GM21360 (cell line): Measurements from ENCODE around the gene DBN1.

Experiments used
- ATAC-seq: cut with Tn5 transposase; IDR thresholded peaks from one replicate; pipeline ENCODE4 v1.9.1; 2021; ENCODE audit warnings: mild to moderate bottlenecking, moderate library complexity; ENCODE audit not compliant: unreplicated experiment

Gene DBN1

DNA sequence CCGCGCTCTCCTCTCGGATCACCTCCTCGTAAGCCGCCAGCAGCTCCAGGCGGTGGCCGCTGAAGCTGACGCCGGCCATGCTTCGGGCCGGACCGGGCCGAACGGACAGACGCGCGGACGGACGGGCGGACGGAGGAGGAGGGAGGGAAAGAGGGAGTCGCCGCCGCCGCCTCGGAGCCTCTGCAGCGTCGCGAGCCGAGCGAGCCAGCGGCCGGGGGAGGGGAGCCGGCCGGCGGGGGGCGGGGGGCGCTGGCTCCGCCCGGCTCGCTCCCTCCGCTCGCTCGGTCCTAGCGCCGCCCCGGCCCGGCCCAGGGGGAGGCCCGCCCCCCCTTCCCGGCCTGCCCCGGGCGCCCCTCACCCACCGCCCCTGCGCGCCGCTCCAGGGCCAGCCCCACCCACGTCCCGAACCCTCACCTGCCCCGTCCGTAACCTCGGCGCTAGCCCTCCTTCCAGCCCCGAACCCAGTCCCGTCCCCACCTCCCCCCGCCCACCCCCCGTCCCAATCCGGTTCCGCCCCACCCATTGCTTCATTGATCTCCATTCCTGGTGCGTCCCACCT, at the start of gene DBN1:
Gene DBN1 (minus strand): TSS at position 192 of the 559 bp plus-strand sequence. CDS start 113 bp downstream, at position 79.
- no peak for ATAC-seq

DNA sequence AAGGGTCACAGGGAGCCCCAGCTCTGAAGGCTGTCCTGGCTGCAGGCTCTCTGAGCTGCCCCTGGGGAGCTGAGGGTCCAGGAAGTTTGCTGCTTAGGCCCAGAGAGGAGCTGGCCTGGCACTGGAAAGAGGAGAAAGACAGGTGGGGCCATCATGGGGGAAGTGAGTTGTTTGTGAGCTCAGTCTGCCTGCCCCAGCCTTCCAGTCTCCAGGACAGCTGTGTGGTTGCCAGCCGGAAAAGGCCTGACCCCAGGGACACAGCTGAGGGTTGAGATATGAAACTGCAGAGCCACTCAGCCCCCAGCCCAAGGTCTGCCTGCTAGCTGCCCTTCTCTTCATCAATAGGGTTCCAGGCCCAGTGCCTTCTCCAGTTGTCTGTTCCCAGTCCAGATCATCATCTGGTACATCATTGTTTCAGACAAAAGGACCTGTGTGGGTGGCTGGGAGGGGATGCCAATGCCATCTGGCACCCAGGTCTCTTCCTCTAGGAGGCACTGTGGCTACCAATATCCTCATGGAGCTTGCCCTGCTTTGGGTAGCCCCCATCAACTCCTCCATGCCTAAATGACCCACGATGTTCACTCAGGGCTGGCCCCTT, 47.6 kb upstream of the DBN1 start:
- no peak for ATAC-seq

DNA sequence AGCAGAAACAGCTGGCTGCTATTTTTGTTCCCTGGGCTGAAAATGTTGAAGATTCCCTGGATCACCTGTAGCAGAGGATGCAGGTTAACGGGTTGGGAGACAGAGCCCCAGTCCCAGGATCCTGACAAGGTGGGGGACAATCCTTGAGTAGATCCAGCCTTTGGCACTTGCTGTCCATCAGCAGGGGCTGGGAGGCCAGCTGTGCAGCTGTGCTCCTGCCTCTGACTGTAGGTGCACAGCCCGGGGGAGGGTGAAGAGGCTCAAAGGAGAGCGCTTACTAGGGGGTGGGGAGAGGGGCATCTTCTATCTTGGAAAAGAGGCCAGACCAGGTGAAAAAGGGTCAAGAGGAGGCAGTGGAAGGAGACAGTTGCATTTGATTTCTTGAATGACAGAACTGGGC, 46.8 kb upstream of the DBN1 start:
- ATAC-seq: no peak

DNA sequence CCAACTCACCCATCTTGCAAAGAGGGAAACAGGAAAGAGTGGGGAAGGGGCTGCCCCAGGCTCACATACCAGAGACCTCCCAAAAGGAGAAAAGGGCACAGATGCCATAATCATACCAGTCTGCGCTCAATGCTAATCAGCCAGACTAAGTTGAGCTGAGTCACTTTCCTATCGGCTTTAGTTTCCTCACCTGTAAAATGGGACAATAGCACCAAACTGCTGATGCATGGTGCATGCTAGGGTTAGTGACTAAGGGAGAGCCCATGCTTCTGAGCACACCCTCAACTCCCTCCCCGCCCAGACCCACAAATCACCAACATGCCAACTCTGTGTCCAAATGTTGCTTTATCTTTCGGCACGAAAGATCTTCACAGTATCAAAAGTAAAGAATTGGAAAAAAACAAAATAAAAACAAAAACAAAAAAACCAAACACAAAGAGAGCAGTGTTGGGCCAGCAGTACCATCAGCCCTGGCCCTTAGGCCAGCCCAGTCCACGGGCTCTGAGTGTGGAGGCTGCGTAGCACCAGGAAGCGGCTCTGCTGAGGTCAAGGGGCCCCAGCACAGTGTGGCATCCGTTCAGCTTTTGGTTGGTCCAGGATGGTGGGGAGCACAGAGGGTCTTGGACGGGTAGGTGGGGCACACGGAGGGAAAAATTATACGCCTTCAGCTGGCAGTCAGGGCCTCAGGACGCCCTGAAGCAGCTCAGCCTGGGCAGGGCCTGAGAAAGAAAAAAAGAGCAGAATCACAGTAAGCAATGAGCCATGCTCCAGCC, 46.2 kb upstream of the DBN1 start:
- no peak for ATAC-seq

DNA sequence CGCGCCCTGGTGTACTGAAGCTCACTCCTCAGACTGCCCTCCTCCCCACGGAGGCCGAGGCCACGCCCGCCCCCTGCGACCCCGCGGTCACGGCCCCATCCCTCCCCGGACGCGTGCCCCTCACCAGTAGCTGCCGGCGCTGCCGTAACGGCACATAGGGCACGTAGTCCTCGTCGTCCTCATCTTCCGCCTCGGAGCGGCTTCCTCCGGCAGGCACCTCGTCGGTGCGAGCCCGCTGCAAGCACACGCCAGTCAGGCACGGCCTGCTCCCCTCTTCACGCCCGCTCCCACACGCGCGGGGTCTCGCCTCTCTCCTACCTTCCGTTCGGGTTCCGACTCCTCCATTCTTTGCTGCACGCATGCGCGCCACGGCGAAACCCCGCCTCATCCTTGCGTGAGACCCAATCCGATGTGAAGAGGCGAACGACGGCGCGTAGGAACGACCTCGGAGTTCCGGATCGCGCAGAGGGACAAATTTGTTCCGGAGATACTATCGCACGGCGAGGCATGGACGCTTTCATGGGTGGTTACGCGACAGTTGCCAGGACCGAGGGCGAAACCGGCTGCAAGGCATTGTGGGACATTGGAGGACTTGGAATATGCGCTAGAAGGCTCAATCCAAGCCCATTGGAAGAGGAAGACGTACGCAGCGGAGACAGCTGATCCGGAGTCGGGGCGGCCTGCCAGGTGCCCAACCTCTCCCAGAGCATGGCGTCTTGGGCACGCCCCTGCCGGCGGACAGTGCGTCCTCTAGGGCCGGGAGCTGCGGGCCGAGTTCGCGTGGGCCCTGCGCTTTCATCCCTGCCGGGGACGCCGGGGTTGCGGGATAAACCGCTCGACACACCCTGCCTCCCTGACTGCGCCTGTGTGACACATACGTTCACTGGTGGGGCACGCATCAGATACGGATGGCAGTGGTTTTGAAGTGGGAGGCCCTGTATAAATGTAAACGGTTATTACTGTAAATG, 43.5 kb upstream of the DBN1 start, which contains the start of gene DDX41:
Gene DDX41 (minus strand): TSS at position 361 of the 968 bp plus-strand sequence. CDS start 16 bp downstream, at position 345.
- ATAC-seq: peak; percentile 69

DNA sequence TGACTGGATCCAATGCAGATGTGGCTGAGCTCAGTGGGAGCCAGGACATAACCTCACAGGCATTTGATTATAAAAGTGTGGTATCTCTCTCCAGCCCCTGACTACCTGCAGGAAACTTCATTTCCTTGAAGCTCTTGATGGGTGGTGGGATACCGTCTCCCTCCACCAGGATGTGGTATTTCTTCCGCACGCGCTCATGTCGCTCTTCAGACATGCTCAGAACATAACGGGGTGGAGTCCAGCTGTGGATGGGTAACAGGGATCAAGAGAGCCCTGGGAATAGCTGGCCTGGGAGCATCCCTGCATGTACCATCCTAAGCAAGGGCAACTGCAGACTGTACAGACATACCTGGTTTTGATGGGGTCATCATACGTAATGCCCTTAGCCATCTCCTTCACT, 42.1 kb upstream of the DBN1 start:
- no peak for ATAC-seq

DNA sequence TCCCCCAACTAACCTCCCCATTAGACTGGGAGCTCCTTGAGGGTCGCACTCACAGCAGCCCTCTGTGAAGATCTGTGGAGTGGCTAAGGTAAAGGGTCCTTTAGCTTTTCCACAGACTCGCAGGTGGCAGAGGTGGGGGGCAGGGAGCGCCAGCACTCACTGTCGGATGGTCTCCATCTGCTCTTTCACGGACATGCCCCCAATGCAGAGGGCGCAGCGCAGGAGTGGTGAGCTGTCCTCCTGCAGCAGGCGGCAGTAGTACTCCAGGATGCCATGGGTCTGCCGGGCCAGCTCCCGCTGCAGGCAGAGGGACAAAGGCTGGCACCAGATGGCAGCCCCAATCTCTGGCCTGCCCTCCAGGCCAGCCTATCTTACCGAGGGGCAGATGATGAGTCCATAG, 41.1 kb upstream of the DBN1 start:
- ATAC-seq: no peak

DNA sequence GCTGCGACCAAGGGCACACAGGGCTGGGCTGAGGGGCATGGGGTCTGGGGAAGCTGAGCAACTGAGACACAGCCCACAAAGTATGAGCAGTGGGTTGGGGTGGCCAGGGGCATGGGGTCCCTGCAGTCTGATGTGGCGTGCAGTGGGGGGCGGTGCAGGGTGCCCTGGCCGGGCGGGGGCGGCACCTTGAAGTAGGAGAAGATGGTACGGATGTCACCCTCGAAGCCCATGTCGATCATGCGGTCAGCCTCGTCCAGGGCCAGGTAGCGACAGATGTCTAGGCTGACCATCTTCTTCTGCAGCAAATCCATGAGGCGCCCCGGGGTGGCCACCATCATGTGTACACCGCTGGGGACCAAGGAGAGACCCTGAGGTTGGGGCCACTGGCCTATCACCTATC, 40.1 kb upstream of the DBN1 start:
- ATAC-seq: no peak

DNA sequence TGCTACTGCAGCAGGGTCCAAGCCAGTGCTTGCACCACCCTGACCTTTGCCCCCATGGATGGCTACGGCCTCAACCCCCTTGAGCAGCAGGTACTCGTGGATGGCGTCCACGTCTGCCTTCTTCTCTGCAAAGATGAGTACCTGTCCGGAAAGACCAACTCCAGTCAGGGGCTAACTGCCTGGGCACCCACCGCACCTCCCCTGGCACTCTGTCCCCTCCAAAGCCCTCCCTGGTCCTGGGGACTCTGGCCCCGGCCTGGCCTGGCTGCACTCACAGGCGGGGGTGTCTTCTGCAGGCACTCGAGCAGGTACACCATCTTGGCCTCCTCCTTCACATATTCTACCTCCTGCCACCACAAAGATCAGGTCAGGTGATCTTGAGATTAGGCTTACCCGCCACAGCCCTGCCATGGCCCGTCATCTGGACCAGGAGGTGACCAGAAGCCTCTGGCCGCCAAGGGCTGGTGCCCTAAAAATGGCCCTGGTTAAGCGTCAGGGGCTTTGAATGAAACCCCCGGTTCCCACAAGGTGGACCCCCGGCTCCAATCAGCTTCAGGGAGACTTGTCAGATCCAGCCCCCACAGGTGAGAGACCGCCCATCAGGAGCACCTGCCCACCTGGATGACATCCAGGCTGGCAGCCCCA, 39.4 kb upstream of the DBN1 start:
- no peak for ATAC-seq

DNA sequence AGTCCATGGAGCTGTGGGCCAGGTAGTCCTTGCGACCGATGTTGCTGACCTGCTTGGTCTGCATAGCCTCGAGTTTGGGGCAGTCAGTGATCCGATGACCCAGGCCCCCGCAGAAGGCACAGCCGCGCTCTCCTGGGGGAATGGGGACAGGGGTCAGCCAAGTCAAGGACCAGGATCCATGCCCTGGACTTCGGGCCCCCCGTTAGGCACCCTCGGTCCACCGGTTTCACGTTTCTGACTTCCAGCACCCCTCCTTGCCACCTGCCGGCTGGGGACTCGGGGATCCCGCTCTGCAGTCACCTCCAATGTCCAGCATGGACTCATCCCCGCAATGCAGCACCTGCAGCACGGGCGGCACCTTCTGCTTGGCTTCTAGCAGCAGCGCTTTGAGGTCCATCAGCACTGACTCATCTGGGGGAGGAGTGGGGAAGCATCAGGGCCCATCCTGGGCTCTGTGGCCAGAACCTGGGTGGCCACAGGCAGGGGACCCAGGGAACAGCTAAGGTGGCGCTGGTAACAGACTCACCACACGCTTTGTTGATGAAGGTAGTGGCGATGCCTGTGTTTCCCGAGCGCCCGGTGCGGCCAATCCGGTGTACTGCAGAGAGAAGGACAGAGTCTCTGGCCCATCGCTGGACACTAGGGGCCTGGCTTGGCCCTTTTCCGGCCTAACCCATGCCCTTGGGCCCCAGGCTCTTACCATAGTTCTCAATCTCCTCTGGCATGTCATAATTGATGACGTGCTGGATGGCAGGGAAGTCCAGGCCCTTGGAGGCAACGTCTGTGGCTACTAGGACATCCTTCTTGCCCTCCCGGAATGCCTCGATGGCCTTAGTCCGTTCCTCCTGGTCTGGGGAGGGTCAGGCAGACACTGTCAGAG, 38.6 kb upstream of the DBN1 start:
- ATAC-seq: no peak

DNA sequence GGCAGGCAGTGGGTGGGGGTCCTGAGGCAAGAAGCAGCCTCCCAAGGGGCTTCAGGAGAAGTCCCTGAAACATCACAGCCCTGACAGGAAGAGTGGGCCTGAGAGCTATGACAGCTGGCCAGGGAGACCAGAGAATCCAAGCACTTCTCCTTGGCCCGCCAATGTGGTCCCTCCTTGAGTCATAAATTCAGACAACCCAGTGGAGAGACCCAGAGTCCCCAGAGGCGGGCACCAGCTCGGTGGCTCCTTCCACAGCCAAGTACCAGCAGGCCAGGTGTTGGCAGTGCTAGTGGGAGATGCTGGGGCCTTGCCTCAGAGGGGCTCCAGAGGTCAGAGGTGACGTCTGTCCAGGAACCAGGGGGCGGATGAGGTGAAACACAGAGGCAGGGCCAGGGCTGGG, 37.7 kb upstream of the DBN1 start:
- no peak for ATAC-seq

DNA sequence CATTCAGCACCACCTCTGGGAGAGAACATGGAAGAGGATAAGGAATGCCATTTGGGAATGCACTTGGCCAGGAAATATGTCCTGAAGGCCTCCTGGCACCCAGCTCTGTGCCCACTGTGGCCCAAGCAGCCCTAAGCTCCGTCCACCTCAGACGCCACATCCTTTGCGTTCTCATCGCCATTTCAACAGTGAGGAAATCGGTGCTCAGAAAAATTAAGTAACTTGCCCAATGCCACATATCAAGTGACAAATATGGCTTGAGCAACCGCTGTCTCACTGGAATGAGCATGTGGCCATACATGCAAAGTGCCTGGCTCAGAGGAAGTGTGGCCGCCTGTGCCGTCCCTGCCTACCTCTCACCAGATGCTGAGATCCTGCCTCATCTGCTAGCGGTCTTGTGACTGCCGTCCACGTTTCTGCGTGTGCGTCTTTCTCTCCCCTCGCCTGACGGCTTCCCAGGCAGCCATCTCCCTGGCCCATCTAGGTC, 37.2 kb upstream of the DBN1 start:
- ATAC-seq: no peak

DNA sequence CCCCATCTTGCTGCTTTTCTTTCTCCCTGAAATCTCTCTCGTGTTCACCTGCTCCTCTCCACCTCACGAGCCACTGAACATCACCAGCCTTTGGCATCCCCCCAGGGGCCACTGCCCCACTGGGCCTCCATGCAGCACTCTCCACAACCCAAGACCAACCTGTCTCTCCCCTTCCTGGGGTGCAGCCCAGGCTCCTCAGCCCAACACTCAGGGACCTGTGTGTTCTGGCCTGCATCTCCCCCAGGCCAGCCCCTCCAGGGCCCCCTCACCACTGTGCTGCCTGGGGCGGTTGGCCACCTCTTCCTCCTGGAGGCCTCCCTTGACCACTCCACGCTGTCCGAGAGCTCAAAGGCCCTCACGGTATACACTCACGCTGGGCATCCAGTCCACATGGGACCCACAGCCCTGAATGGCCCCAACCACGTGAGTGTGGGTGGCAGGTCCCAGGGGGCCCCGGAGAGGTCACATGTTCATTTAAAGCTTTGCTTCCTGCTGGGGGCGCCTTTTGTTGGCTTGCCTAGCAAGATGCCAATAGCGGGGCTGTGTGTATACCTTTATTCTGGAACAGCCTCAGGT, 36.6 kb upstream of the DBN1 start:
- no peak for ATAC-seq

DNA sequence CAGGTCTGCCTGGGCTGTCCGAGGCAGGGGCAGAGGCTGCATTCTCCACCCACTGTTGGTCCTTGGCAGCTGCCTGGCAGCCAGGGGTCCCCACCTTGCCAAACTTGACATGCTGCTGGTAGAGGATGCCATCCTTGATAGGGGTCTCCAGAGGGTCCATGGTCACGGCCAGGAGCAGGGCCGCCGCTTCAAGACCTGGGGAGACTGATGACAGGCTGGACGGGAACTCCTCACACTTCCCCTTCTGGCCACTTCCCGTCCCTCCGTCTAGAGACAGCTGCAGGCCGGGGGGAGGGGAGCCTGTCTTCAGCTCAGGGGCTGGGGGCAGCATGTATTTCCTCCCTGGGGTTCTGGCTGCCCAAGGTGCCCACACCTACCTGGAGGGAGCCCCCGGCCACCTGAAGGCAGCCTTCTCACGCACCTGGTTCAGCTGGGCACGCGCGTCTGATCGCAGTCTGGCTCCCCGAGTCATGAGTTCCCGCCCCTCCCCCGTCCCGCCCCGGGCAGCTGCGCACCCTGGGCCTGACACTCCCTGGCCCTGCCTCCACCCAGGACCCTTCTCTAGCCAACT, 36.0 kb upstream of the DBN1 start, which contains the start of gene DOK3:
Gene DOK3 (minus strand): TSS at position 446 of the 571 bp plus-strand sequence. CDS start 286 bp downstream, at position 160.
- ATAC-seq: no peak

DNA sequence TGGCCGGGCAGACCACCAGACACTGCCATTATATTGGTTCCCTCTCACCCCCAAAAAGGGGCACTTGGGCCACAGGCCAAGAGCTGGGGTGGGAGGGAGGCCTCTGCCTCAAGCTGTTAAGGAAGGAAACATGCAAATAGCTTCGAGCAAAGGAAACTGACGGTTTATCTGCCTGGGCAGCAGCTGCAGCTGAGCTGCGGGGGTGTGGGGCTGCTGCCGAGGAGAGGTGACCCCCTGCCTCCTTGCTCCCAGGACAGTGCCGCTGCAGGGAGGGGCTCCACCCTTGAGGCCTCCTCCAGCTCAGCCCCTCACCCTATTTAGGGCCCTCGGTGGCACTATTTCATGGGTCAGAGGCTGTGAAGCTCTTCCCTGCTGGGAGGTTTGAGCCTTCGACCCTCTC, 35.4 kb upstream of the DBN1 start:
- ATAC-seq: no peak

DNA sequence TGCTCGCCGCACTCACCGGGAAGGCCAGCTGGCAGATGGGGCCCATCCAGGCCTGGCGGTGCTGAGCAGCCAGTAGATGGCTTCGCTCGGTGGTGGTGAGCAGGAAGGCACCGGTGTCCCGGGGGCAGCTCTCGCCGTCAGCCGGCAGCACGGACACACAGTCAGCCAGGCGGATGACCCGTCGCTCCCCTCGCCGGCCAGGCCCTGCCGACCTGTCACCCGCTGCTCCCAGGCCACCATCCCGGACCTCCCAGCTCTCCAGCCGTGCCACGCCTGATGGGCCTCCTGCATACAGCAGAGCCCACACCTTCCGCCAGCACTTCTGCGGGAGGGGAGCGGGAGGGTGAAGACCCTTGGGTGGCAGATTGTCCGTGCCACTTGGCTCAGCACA, 34.8 kb upstream of the DBN1 start:
- ATAC-seq: no peak

DNA sequence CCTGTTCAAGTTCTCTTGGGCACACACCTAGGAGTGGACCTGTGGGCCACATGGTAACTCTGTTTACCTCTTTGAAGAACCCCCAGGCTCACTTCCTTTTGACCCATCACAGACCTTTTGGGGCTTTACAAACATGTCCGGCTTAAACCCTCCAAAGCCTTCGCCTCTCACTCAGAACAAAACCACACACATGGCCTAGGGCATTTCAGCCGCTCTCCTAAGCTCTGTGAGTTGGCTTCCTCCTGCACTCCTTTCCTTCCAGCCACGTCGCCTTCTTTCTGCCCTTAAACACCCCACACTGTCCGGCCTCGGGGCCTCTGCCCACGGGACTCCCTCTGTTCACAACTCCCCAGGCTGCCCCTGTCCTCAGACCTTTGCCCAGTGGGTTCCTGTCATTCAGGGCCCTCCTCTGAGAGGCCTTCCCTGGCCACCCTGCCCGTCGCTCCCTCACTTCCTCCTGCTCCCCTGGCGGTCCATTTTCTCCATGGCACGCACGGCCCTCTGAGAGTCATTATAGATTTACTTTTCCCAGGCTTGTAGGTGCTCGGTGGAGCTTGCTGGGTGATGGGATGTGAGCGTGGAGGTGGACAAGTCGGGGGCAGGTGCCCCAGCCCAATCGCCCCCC, 34.3 kb upstream of the DBN1 start:
- no peak for ATAC-seq

DNA sequence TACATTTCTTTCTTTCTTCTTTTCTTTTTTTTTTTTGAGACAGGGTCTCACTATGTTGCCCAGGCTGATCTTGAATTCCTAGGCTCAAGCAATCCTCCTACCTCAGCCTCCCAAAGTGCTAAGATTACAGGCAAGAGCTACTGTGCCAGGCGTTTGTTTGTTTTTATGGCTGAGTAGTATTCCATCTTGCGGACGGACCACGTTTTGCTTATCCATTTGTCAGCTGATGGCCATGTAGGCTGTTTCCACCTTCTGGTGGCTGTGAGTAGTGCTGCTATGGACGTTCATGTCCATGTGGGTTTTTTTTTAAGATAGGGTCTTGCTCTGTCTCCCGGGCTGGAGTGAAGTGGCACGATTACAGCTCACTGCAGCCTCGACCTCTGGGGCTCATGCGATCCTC, 33.7 kb upstream of the DBN1 start:
- no peak for ATAC-seq
